PC-9 (cell line): ENCODE data around the gene EP400. TPM values are rescaled to one million over a fixed set of nuclear protein-coding genes. Genes with fewer than 3 reads are reported as not detected.

Experiments
- BruUV-seq: library from RNA; stranded (reverse); fragments of 400-500 nt; replicated peaks from 2 replicates; lab custom pipeline; 2021; lab: Mats Ljungman, UMichigan
- CTCF ChIA-PET: fragments of 300-600 bp; sonication (Branson Sonifier 250); formaldehyde crosslinking; loops from one replicate; lab custom pipeline; 2022; ENCODE audit warnings: antibody characterized with exemption; lab: Charles Lee
- POLR2A ChIA-PET: fragments of 300-600 bp; sonication (Branson Sonifier 250); formaldehyde crosslinking; loops from one replicate; lab custom pipeline; 2022; ENCODE audit warnings: antibody characterized with exemption; ENCODE audit not compliant: unreplicated experiment; lab: Charles Lee
- DNase-seq, 2 experiments: peaks; one replicate each; pipeline versions ENCODE4 v3.0.0 to v3.0.0-alpha.2; 2015 to 2022; ENCODE audit warnings: mixed read lengths in 1 of 2
- H2AFZ ChIP-seq: fragments of 200-600 bp; sonication (generic); 2 replicates; pipeline ENCODE4 v1.8.1; 2017; ENCODE audit warnings: antibody characterized with exemption
- H3F3A ChIP-seq: fragments of 200-600 bp; sonication (generic); 2 replicates; pipeline ENCODE4 v1.8.1; 2017; ENCODE audit warnings: antibody characterized with exemption, mild to moderate bottlenecking, low read depth; ENCODE audit not compliant: insufficient read depth
- H3K27ac ChIP-seq: fragments of 200-600 bp; sonication (generic); 2 replicates; pipeline ENCODE4 v1.6.1; 2016; ENCODE audit warnings: mixed run types
- H3K27me3 ChIP-seq: fragments of 200-600 bp; sonication (generic); 2 replicates; pipeline ENCODE4 v1.6.1; 2016; ENCODE audit warnings: low read depth, mixed run types; ENCODE audit not compliant: insufficient read depth
- H3K36me3 ChIP-seq: fragments of 200-600 bp; sonication (generic); 2 replicates; pipeline ENCODE4 v1.6.1; 2016; ENCODE audit warnings: low read depth, mixed run types
- H3K4me1 ChIP-seq: fragments of 200-600 bp; sonication (generic); replicated peaks from 2 replicates; pipeline ENCODE4 v1.6.1; 2016; ENCODE audit warnings: mixed run types; ENCODE audit not compliant: insufficient read depth
- H3K4me2 ChIP-seq: fragments of 200-600 bp; sonication (generic); 2 replicates; pipeline ENCODE4 v1.6.1; 2017; ENCODE audit warnings: mixed run types
- H3K4me3 ChIP-seq: fragments of 200-600 bp; sonication (generic); 2 replicates; pipeline ENCODE4 v1.6.1; 2016; ENCODE audit warnings: mixed run types
- H3K79me2 ChIP-seq: fragments of 200-600 bp; sonication (generic); 2 replicates; pipeline ENCODE4 v1.6.1; 2017; ENCODE audit warnings: low read depth, mixed run types
- H3K9me2 ChIP-seq: fragments of 200-600 bp; sonication (generic); 2 replicates; pipeline ENCODE4 v1.8.1; 2017; ENCODE audit warnings: mild to moderate bottlenecking; ENCODE audit not compliant: insufficient read depth
- H3K9me3 ChIP-seq: fragments of 200-600 bp; sonication (generic); 2 replicates; pipeline ENCODE4 v1.8.1; 2016; ENCODE audit warnings: low read depth; ENCODE audit not compliant: insufficient read depth
- H4K20me1 ChIP-seq: fragments of 200-600 bp; sonication (generic); 2 replicates; pipeline ENCODE4 v1.8.1; 2017; ENCODE audit not compliant: insufficient read depth
- CTCF ChIP-seq: fragments of 200-600 bp; sonication (generic); conservative IDR thresholded peaks from 2 replicates; pipeline ENCODE4 v1.6.1; 2017; ENCODE audit warnings: mixed run types, antibody characterized with exemption, mild to moderate bottlenecking, moderate library complexity
- EZH2 ChIP-seq: fragments of 200-600 bp; sonication (generic); IDR thresholded peaks from 2 replicates; pipeline ENCODE4 v1.8.0; 2017; ENCODE audit warnings: antibody characterized with exemption, low read depth
- intact Hi-C: fragments of 100-400 bp; cut with micrococcal nuclease; formaldehyde crosslinking; loops from one replicate; pipeline ENCODE4 v1.10.0; 2022; ENCODE audit not compliant: unreplicated experiment
- total RNA-seq: library from RNA; stranded (reverse); gene quantifications from 2 replicates; pipeline ENCODE4 v1.2.3, GENCODE V29; 2021

The EP400 gene
- total RNA-seq, 1 experiment from 2014 or later, result 50.3 TPM

GRCh38 chr12:131921866-131922769 is 27.6 kb upstream of the EP400 start:
- H3K27ac ChIP-seq, result no peak overlapping the region
- ChIA-PET POLR2A (no interaction called here), CTCF (no interaction called here)
- no peak for DNase-seq
- H3K79me2 ChIP-seq, result no peaks in the 10 kb centered on the region
- no peak overlapping the region for H2AFZ ChIP-seq
- H3K27me3 ChIP-seq, result no peaks in the 10 kb centered on the region
- TSS peak; percentile 30 for BruUV-seq
- no peaks in the 10 kb centered on the region for H3K4me1 ChIP-seq
- intact Hi-C loops, result no loop called here
- H3K4me3 ChIP-seq, result no peak overlapping the region
- H3K4me2 ChIP-seq, result no peak overlapping the region
- TF ChIP-seq CTCF, result no peak
- TF ChIP-seq EZH2, result no peak
- peaks cover 7% of the 10 kb centered on the region; the same call in 1 of the 2 replicates for H3K36me3 ChIP-seq
- H4K20me1 ChIP-seq, result 0 out of 2 replicates have a peak, but pooled peaks cover 3% of the 10 kb centered on the region
- no peaks in the 10 kb centered on the region for H3K9me2 ChIP-seq
- H3F3A ChIP-seq, result peaks cover 10% of the 10 kb centered on the region; the same call in 1 of the 2 replicates
- H3K9me3 ChIP-seq, result no peaks in the 10 kb centered on the region

- no peak for DNase-seq
- no TSS peak for BruUV-seq
Measured at GRCh38 chr12:131922772-131923171, 27.0 kb upstream of the EP400 start.

GRCh38 chr12:131923260-131923659 is 26.5 kb upstream of the EP400 start:
- Histone ChIP-seq H3K36me3 (peaks cover 7% of the 10 kb centered on the region; the same call in 1 of the 2 replicates), H3K9me3 (no peaks in the 10 kb centered on the region), H3K4me1 (no peaks in the 10 kb centered on the region), H3F3A (peaks cover 10% of the 10 kb centered on the region; the same call in 1 of the 2 replicates), H4K20me1 (0 out of 2 replicates have a peak, but pooled peaks cover 3% of the 10 kb centered on the region), H3K4me3 (no peak overlapping the region), H3K27me3 (no peaks in the 10 kb centered on the region), H3K27ac (no peak overlapping the region), H2AFZ (no peak overlapping the region), H3K79me2 (no peaks in the 10 kb centered on the region), H3K4me2 (no peak overlapping the region), H3K9me2 (no peaks in the 10 kb centered on the region)
- TF ChIP-seq EZH2, result no peak
- no peak for TF ChIP-seq CTCF
- BruUV-seq, result no TSS peak
- intact Hi-C loops, result no loop called here
- DNase-seq, result no peak
- CTCF ChIA-PET, result no interaction called here
- POLR2A ChIA-PET, result no interaction called here

More at GRCh38 chr12:131922772-131923171, 27.0 kb upstream of the EP400 start:
- H3F3A ChIP-seq, result peaks cover 10% of the 10 kb centered on the region; the same call in 1 of the 2 replicates
- no peak overlapping the region for H2AFZ ChIP-seq
- no peaks in the 10 kb centered on the region for H3K9me2 ChIP-seq
- peaks cover 7% of the 10 kb centered on the region; the same call in 1 of the 2 replicates for H3K36me3 ChIP-seq
- no peaks in the 10 kb centered on the region for H3K4me1 ChIP-seq
- TF ChIP-seq CTCF (no peak), EZH2 (no peak)
- H3K4me2 ChIP-seq, result no peak overlapping the region
- intact Hi-C loops, result no loop called here
- 0 out of 2 replicates have a peak, but pooled peaks cover 3% of the 10 kb centered on the region for H4K20me1 ChIP-seq
- ChIA-PET CTCF (no interaction called here), POLR2A (no interaction called here)
- H3K9me3 ChIP-seq, result no peaks in the 10 kb centered on the region
- no peaks in the 10 kb centered on the region for H3K27me3 ChIP-seq
- H3K4me3 ChIP-seq, result no peak overlapping the region
- H3K79me2 ChIP-seq, result no peaks in the 10 kb centered on the region
- no peak overlapping the region for H3K27ac ChIP-seq
